ENCODE results near the gene PSKH1. TPM values are rescaled to one million over a fixed set of nuclear protein-coding genes. Genes with fewer than 3 reads are reported as not detected.

PSKH1 gene
- total and polyA plus RNA-seq, 10 of the 15 experiments (the other 5 are each of a cell fraction or from before 2014, with no cell fraction given), result 0.63 to 20.4 (median 7.8) TPM

GRCh38 chr16:67966549-67967182 is 73.6 kb downstream of the PSKH1 start:
- H3K4me1 ChIP-seq (ENCODE audit: control insufficient read depth, insufficient read depth, low read length), result peaks cover 21% of the 10 kb centered on the region
- H3K27ac ChIP-seq (ENCODE audit: control insufficient read depth, insufficient read depth), result peak overlapping the region; percentile 34; the same call in 1 of the 2 replicates
- no peaks in the 10 kb centered on the region for H3K27me3 ChIP-seq (replicated peaks in 1 of 2; ENCODE audit: control insufficient read depth in 2 of 2, insufficient read depth in 2 of 2, low read length in 1 of 2)
- peak overlapping the region; percentile 89 for H3K9ac ChIP-seq (ENCODE audit: control insufficient read depth, insufficient read depth, low read length)
- FAIRE-seq (no peak), ATAC-seq (peak; percentile 11), DNase-seq (ENCODE audit: low read depth, low spot score) (no peak)
- TF ChIP-seq POLR2A (IDR thresholded peaks at IDR 0.05; ENCODE audit: low read depth, low read length) (peak; percentile 30), PBX3 (IDR thresholded peaks at IDR 0.05; ENCODE audit: insufficient replicate concordance, low read depth, low read length) (no peak), SPI1 (IDR thresholded peaks at IDR 0.05; ENCODE audit: borderline replicate concordance, insufficient read depth, low read depth, low read length) (peak; percentile 39; the same call in 1 of the 2 replicates), YBX1 (IDR thresholded peaks at IDR 0.05) (no peak), KAT2A (conservative IDR thresholded peaks at IDR 0.05; ENCODE audit: control insufficient read depth, low read depth, low read length) (no peak), IKZF1 (conservative IDR thresholded peaks at IDR 0.05) (no peak), MYB (IDR thresholded peaks at IDR 0.05; ENCODE audit: borderline replicate concordance, low read depth, low read length) (no peak)
- no peaks in the 10 kb centered on the region for H4K20me1 ChIP-seq (ENCODE audit: control insufficient read depth, insufficient read depth)
- ChIA-PET CTCF (interaction anchor here (0.5 to 3.7 kb wide), 10 partner anchors 27 to 1010 kb away, joined by 3 to 22 read pairs (median 4); no protein-coding TSS in a partner anchor), SMC1A (ENCODE audit: uncharacterized antibody, unreplicated experiment) (interaction anchor here (0.6 to 2.8 kb wide), 5 partner anchors 18 to 63 kb away, joined by 3 to 10 read pairs (median 3); partner anchors contain the start of genes DDX28 and DUS2), POLR2A (interaction anchor here (0.6 to 2.8 kb wide), 6 partner anchors 12 to 56 kb away, joined by 3 to 16 read pairs (median 3); partner anchors contain the start of gene PSMB10), RAD21 (ENCODE audit: unreplicated experiment) (interaction anchor here (0.8 to 2.4 kb wide), 7 partner anchors 18 to 74 kb away, joined by 3 to 9 read pairs (median 4); no protein-coding TSS in a partner anchor)
- H3K4me3 ChIP-seq, result peak overlapping the region; percentile 96; the same call in 1 of the 2 replicates
- WGBS (ENCODE audit: insufficient coverage, insufficient replicate concordance, low lambda C conversion rate, missing lambda C conversion rate), result 75% methylated on average over 3 of the region's 3 CpGs
- no TSS peak for BruUV-seq (replicated peaks)
- H3K36me3 ChIP-seq (ENCODE audit: control insufficient read depth in 2 of 2, insufficient read depth in 2 of 2, low read length in 1 of 2), result peaks cover 2 to 3% of the 10 kb centered on the region in 2 experiments; a peak in 2 of 4 replicates
- no peak overlapping the region for H2AFZ ChIP-seq (ENCODE audit: control insufficient read depth, low read depth, low read length)
- intact Hi-C loops (cut with micrococcal nuclease; ENCODE audit: unreplicated experiment), result no loop called here
- no peaks in the 10 kb centered on the region for H3K9me3 ChIP-seq (replicated peaks; ENCODE audit: control insufficient read depth, insufficient read depth, low read length)
- H3K4me2 ChIP-seq (ENCODE audit: control insufficient read depth, insufficient read depth), result peak overlapping the region; percentile 76
- in situ Hi-C loops (cut with MboI), result no loop called here
- H3K79me2 ChIP-seq (ENCODE audit: control insufficient read depth, insufficient read depth, low read length), result peaks cover 20% of the 10 kb centered on the region
